GM18517 (cell line): Measurements from ENCODE around the gene LRRC7.
"Not testable (repeated sequence)": the region's sequence is repeated elsewhere in the genome, so short reads cannot be mapped to it uniquely, and the experiment has no call there.

Source experiments
- ATAC-seq: cut with Tn5 transposase; IDR thresholded peaks from one replicate; pipeline ENCODE4 v1.9.1; 2021; ENCODE audit warnings: mild to moderate bottlenecking, moderate library complexity; ENCODE audit not compliant: unreplicated experiment

The LRRC7 gene

GRCh38 chr1:69946935-69947334, 379.2 kb downstream of the LRRC7 start:
- no peak for ATAC-seq

- no peak for ATAC-seq
Measured at GRCh38 chr1:69947837-69948236, 380.1 kb downstream of the LRRC7 start.

DNA sequence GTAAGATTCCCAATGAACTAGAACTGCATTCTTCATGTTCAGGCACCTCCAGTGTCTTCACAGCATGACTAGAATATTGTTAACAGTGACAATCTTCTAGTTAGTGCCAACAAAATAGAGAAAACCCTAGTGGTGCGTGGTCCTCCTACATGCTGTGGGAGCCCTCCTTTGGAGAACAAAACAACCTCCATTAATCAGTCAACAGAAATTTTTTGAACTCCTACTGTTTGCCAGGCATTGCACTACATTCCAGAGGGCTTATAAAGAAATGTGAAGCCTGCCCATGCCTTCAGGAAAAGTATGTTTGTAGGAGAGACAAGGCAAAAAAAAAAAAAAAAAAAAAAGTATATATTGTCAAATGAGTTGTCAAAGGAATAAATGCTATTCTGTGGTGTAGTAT, 385.0 kb downstream of the LRRC7 start:
- ATAC-seq: no peak

- ATAC-seq: not testable (repeated sequence)
Measured at GRCh38 chr1:69962452-69962851, 394.7 kb downstream of the LRRC7 start.

- ATAC-seq: peak; percentile 70
Measured at GRCh38 chr1:69967245-69967766, 399.6 kb downstream of the LRRC7 start.

DNA sequence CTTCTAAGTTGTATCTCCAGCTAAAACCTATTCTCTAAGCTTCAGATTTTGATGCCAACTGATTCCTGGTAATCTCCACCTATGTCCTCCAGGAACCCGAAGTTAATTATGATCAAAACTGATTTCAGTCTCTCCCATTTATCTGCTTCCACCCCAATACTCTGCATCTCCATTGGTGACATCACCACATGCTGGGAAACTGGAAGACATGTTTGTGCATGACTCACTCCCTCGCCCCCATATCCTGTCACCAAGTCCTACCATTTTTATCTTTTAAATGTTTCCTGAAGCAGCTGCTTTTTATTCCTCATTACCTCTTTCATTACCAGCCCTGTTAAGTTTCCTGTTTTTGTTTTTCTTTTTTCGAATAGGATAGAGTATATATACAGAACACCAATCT, 409.2 kb downstream of the LRRC7 start:
- ATAC-seq: no peak

GRCh38 chr1:69982992-69983391, 415.3 kb downstream of the LRRC7 start:
- ATAC-seq: no peak

GRCh38 chr1:69985376-69985775, 417.7 kb downstream of the LRRC7 start:
- no peak for ATAC-seq

- ATAC-seq: no peak
Measured at GRCh38 chr1:69985901-69986439, 418.2 kb downstream of the LRRC7 start.

DNA sequence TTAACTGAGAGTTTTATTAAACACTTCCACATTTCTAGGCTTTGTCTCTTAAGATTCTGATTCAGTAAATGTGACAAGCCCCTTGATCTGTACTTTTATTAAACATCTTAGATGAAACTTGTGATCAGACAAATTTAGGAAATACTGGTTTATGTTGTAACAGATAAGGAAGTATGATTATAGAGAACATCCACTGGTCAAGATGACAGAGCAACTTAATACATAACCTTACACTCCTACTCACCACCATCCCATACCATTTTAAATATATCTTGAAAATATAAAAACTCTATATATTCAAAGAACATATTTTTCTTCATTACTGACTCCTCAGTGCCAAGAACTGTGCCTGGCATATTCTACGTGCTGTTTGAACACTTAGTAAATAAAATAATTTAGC, 420.2 kb downstream of the LRRC7 start:
- ATAC-seq: no peak

GRCh38 chr1:69991644-69992043, 423.9 kb downstream of the LRRC7 start:
- ATAC-seq: no peak

- ATAC-seq: no peak
Measured at GRCh38 chr1:69992594-69992993, 424.9 kb downstream of the LRRC7 start.

DNA sequence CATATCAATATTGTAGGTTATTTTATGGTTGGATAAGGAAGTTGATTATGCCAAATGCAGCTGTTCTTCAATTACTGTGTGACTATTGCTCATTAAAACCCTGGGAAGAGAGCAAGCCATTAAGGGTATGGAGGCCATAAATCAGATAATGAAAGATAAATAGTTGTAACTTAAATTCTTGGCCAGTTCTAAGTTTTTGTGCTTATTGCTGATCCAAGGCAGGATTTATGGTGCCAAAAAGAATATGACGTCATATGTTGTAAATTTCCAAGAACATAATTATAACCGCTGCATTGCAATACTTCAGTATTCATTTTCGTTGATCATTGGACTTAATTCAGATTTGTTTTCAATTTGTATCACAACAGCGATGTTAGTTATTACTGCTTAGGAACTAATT, 426.1 kb downstream of the LRRC7 start:
- ATAC-seq: no peak

GRCh38 chr1:69994241-69994640, 426.5 kb downstream of the LRRC7 start:
- ATAC-seq: no peak

- no peak for ATAC-seq
Measured at GRCh38 chr1:69998847-69999246, 431.1 kb downstream of the LRRC7 start.

DNA sequence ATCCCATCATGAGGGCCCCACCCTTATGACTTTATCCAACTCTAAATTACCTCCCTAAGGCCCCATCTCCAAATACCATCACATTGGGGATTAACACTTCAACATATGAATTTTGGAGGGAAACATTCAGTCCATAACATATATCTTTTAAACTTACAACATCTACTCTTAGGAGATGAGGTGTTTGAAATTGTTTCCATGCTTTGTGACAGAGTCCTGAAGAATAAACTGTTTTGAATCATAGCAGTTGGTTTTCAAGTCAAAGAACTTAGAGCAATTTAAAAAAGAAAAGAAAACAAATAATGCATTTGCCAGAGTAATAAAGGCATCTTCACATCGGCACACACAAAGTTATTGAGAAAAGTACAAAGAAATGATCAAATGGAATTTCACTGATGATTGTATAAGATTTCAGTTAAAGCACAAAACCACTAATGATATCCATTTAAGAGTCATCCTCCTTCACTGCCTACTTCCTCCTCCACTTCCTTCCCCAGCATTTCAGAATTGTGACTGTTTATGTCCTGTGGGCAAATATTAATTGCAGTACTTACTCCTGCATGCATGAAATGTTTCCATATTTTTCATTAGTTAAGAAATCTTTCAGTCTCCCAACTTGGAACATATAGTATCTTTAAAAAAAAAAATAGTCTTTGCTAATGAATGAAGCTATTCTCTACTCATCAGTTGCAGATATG, 435.6 kb downstream of the LRRC7 start:
- ATAC-seq: no peak

DNA sequence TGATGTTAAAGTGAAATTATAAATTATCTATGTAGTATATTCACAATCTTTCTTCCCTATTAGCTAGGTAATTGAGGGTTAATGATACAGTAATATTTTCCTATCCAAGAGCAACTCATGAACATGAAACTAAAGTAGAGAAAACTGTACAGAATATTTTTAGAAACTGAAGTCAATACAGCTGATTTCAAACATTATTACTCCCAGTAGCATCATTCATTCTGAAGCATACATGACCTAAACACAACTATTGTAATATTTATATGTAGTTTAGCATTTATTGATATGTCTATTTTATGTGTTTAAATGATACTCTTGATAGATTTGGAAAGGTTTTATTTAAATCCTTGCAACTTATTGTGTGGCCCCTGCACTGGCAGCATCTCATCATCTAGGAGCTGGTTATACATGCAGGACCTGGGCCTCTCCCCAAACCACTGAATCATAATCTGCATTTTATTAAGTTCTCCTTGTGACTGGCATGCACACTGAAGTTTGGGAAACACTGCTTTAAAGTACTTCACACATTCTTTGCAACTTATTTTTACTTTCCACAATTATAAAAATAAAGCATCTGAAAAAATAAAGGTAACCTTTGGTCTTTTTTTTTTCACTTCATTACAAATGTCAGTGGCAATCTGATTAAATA, 437.8 kb downstream of the LRRC7 start:
- no peak for ATAC-seq

GRCh38 chr1:70008660-70009059, 440.9 kb downstream of the LRRC7 start:
- no peak for ATAC-seq

- no peak for ATAC-seq
Measured at GRCh38 chr1:70017770-70018169, 450.0 kb downstream of the LRRC7 start.

DNA sequence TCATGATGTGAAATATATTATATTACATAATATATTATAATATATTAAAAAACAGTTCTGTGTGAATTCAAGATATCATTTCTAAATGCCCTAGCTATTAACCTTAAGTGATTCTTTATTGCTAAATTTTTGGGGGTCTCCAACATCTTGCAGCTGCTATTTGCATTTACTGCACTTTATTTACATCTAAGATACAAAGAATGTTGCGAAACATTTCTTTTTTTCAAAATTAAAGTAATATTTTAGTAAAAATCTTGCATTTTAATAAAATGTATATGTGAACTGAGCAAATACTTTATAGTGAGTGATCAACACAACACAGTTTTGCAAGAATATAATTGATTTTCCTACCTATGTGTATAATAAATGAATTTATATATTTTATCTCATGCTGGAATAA, 456.6 kb downstream of the LRRC7 start:
- no peak for ATAC-seq

- no peak for ATAC-seq
Measured at GRCh38 chr1:70025052-70025451, 457.3 kb downstream of the LRRC7 start.

GRCh38 chr1:70025846-70026245, 458.1 kb downstream of the LRRC7 start:
- ATAC-seq: no peak
